ENCODE data around the gene NME5. TPM values are rescaled to one million over a fixed set of nuclear protein-coding genes. Genes with fewer than 3 reads are reported as not detected.

The NME5 gene
- total RNA-seq, 1 experiment from 2014 or later = 0.44 TPM

DNA sequence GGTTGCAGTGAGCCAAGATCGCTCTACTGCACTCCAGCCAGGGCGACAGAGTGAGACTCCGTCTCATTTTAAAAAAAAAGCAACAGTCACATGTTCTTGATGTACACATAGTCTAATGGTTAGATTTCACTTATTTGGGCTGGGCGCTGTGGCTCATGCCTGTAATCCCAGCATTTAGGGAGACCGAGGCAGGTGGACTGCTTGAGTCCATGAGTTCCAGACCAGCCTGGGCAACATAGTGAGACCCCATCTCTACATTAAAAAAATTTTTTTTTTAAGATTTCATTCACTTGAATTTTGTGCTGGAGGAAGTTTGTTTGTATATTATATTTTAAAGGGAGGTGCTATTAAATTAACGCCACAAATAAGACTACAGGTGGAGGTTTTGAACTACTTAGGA lies 33.5 kb downstream of the NME5 start:
- POLR2A ChIA-PET (ENCODE audit: unreplicated experiment) = no interaction called here
- no peak overlapping the region for H3K27ac ChIP-seq (ENCODE audit: low read length)
- no peaks in the 10 kb centered on the region for H4K20me1 ChIP-seq (ENCODE audit: low read length)
- no peaks in the 10 kb centered on the region for H3K36me3 ChIP-seq (ENCODE audit: low read depth, low read length)
- no peak overlapping the region for H2AFZ ChIP-seq (ENCODE audit: low read length)
- H3K9me3 ChIP-seq (ENCODE audit: low read length) = no peaks in the 10 kb centered on the region
- CTCF ChIA-PET = no interaction called here
- no peaks in the 10 kb centered on the region for H3K9me2 ChIP-seq (replicated peaks; ENCODE audit: low read length)
- H3F3A ChIP-seq (ENCODE audit: low read length, unreplicated experiment) = no peaks in the 10 kb centered on the region
- no peak overlapping the region for H3K9ac ChIP-seq (ENCODE audit: low read length)
- no peak overlapping the region for H3K4me2 ChIP-seq (ENCODE audit: low read length)
- 0 out of 2 replicates have a peak, but pooled peaks cover 9% of the 10 kb centered on the region for H3K4me1 ChIP-seq (ENCODE audit: insufficient read depth, low read length)
- no peaks in the 10 kb centered on the region for H3K27me3 ChIP-seq (ENCODE audit: low read length)
- TF ChIP-seq EZH2 (IDR thresholded peaks at IDR 0.05; ENCODE audit: low read length, unreplicated experiment) = no peak
- TF ChIP-seq, protein P1, sequence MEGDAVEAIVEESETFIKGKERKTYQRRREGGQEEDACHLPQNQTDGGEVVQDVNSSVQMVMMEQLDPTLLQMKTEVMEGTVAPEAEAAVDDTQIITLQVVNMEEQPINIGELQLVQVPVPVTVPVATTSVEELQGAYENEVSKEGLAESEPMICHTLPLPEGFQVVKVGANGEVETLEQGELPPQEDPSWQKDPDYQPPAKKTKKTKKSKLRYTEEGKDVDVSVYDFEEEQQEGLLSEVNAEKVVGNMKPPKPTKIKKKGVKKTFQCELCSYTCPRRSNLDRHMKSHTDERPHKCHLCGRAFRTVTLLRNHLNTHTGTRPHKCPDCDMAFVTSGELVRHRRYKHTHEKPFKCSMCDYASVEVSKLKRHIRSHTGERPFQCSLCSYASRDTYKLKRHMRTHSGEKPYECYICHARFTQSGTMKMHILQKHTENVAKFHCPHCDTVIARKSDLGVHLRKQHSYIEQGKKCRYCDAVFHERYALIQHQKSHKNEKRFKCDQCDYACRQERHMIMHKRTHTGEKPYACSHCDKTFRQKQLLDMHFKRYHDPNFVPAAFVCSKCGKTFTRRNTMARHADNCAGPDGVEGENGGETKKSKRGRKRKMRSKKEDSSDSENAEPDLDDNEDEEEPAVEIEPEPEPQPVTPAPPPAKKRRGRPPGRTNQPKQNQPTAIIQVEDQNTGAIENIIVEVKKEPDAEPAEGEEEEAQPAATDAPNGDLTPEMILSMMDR (conservative IDR thresholded peaks at IDR 0.05; ENCODE audit: low read depth, low read length) = no peak
- no peak for TF ChIP-seq EZH2phosphoT487 (IDR thresholded peaks at IDR 0.05; ENCODE audit: borderline replicate concordance, low read length)
- no TSS peak for BruUV-seq (replicated peaks)
- no peaks in the 10 kb centered on the region for H3K79me2 ChIP-seq (ENCODE audit: low read length)
- DNase-seq = no peak
- ATAC-seq = no peak
- intact Hi-C loops (cut with micrococcal nuclease) = no loop called here
- H3K4me3 ChIP-seq (ENCODE audit: low read length) = no peak overlapping the region

DNA sequence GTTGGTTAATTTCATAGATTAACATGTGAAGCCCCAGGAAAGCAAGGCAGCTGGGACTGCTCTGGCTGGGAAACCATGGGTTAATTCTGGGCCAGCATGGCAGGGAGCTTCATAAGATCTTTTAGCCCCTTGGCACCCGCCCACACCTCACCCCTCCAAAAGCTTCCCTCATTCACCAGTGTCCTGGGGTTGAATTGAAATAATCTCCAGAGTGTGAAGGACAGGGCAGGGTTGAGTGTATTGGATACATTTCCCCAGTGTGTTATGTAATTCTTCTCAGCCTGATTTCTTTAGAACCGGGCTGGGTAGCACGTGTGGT lies 36.0 kb downstream of the NME5 start:
- no peak overlapping the region for H3K27ac ChIP-seq (ENCODE audit: low read length)
- TF ChIP-seq EZH2phosphoT487 (IDR thresholded peaks at IDR 0.05; ENCODE audit: borderline replicate concordance, low read length) (no peak), EZH2 (IDR thresholded peaks at IDR 0.05; ENCODE audit: low read length, unreplicated experiment) (no peak)
- TF ChIP-seq, protein P1 (conservative IDR thresholded peaks at IDR 0.05; ENCODE audit: low read depth, low read length) = no peak

DNA sequence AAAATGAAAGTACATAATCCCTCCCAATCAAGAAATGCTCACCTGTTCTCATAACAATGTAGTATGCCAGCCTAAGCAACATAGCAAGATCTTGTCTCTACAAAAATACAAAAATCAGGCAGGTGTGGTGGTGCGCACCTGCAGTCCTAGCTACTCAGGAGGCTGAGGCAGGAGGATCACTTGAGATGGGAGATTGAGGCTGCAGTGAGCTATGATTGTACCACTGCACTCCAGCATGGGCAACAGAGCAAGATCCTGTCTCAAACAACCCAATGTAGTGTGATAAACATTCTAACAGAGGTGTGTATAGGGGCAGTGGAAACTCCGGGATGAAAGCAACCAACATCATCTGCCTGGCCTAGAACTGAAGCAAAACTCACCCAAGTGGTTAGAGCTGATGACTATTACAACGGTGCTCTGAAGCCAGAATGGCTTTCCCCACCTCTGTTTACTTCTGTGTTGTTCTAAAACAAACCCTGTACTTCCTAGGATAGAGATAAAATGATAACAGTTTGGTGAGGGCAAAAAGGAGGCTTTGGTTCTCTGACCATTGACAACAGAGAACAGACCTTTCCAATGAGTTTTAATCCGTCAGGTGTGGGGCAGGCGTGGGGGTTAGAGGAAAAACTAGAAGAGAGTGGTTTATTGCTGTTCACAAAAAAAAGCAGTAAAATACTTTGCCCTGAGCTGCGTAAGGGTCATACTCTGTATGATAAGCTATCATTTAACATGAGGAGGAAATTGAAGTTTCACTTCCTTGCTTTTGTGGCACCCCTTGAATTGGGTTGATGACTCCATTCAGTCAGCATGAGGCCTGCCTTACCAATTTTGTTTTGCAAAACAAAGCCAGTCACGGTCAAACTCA lies 36.5 kb downstream of the NME5 start:
- H3K9me2 ChIP-seq (replicated peaks; ENCODE audit: low read length) = no peaks in the 10 kb centered on the region
- no peak overlapping the region for H3K4me3 ChIP-seq (ENCODE audit: low read length)
- H3K9ac ChIP-seq (ENCODE audit: low read length) = no peak overlapping the region
- ChIA-PET POLR2A (ENCODE audit: unreplicated experiment) (no interaction called here), CTCF (no interaction called here)
- H3K27me3 ChIP-seq (ENCODE audit: low read length) = no peaks in the 10 kb centered on the region
- H3K27ac ChIP-seq (ENCODE audit: low read length) = no peak overlapping the region
- no peaks in the 10 kb centered on the region for H4K20me1 ChIP-seq (ENCODE audit: low read length)
- no peaks in the 10 kb centered on the region for H3K36me3 ChIP-seq (ENCODE audit: low read depth, low read length)
- H3K79me2 ChIP-seq (ENCODE audit: low read length) = no peaks in the 10 kb centered on the region
- intact Hi-C loops (cut with micrococcal nuclease) = no loop called here
- TF ChIP-seq EZH2phosphoT487 (IDR thresholded peaks at IDR 0.05; ENCODE audit: borderline replicate concordance, low read length) = no peak
- TF ChIP-seq, protein P1 (conservative IDR thresholded peaks at IDR 0.05; ENCODE audit: low read depth, low read length) = no peak
- TF ChIP-seq EZH2 (IDR thresholded peaks at IDR 0.05; ENCODE audit: low read length, unreplicated experiment) = no peak
- no peaks in the 10 kb centered on the region for H3F3A ChIP-seq (ENCODE audit: low read length, unreplicated experiment)
- ATAC-seq = no peak
- no peak overlapping the region for H3K4me2 ChIP-seq (ENCODE audit: low read length)
- H3K4me1 ChIP-seq (ENCODE audit: insufficient read depth, low read length) = no peaks in the 10 kb centered on the region
- no peaks in the 10 kb centered on the region for H3K9me3 ChIP-seq (ENCODE audit: low read length)
- BruUV-seq (replicated peaks) = no TSS peak
- no peak overlapping the region for H2AFZ ChIP-seq (ENCODE audit: low read length)
- no peak for DNase-seq

More for the DNA sequence above, 36.0 kb downstream of the NME5 start:
- ChIA-PET CTCF (no interaction called here), POLR2A (ENCODE audit: unreplicated experiment) (no interaction called here)
- Histone ChIP-seq H2AFZ (ENCODE audit: low read length) (no peak overlapping the region), H3K9ac (ENCODE audit: low read length) (no peak overlapping the region), H3K4me2 (ENCODE audit: low read length) (no peak overlapping the region), H3K9me2 (replicated peaks; ENCODE audit: low read length) (no peaks in the 10 kb centered on the region), H3F3A (ENCODE audit: low read length, unreplicated experiment) (no peaks in the 10 kb centered on the region), H3K36me3 (ENCODE audit: low read depth, low read length) (no peaks in the 10 kb centered on the region), H3K4me3 (ENCODE audit: low read length) (no peak overlapping the region), H3K27me3 (ENCODE audit: low read length) (no peaks in the 10 kb centered on the region), H4K20me1 (ENCODE audit: low read length) (no peaks in the 10 kb centered on the region), H3K9me3 (ENCODE audit: low read length) (no peaks in the 10 kb centered on the region), H3K79me2 (ENCODE audit: low read length) (no peaks in the 10 kb centered on the region), H3K4me1 (ENCODE audit: insufficient read depth, low read length) (no peaks in the 10 kb centered on the region)
- no TSS peak for BruUV-seq (replicated peaks)
- ATAC-seq = no peak
- DNase-seq = no peak
- intact Hi-C loops (cut with micrococcal nuclease) = no loop called here

All from PC-3 (cell line).